A549 (cell line): ENCODE data around the gene CFB. TPM values are rescaled to one million over a fixed set of nuclear protein-coding genes. Genes with fewer than 3 reads are reported as not detected.
A peak's percentile ranks its signal among the peaks of the same experiment; 100 is the strongest.
"Not testable (repeated sequence)": the region's sequence is repeated elsewhere in the genome, so short reads cannot be mapped to it uniquely, and the experiment has no call there.

Source experiments
- ATAC-seq, 2 experiments: fragments of 200-7000 bp in 1 of 2; fragments of >200 bp in 1 of 2; cut with Nextera tagmentation in 1 of 2; cut with Tn5 transposase in 1 of 2; 3 replicates each; pipeline versions ENCODE4 v1.8.0 to v1.9.1; 2018 to 2020; ENCODE audit warnings: mild to moderate bottlenecking in 1 of 2, moderate library complexity in 1 of 2
- CTCF ChIA-PET: fragments of 300-600 bp; sonication (Branson Sonifier 250); formaldehyde crosslinking; extraction: SDS; loops from one replicate; lab custom pipeline; 2021; ENCODE audit warnings: antibody characterized with exemption, inconsistent platforms; lab: Yijun Ruan, JAX
- POLR2A ChIA-PET: fragments of 350-600 bp; formaldehyde crosslinking; extraction: SDS; loops from one replicate; lab custom pipeline; 2021; ENCODE audit warnings: antibody characterized with exemption, inconsistent platforms; lab: Yijun Ruan, JAX
- DNase-seq, 2 experiments: peaks; one replicate each; pipeline versions ENCODE4 v3.0.0 to v3.0.0-alpha.2; 2011 to 2016; ENCODE audit warnings: low read depth in 1 of 2, low spot score in 1 of 2
- FAIRE-seq: peaks from 2 replicates; lab custom pipeline; 2011; peaks lifted over from hg19 to GRCh38; lab: Jason Lieb, UNC
- H3K27ac ChIP-seq, 2 experiments: fragments of >200 bp; sonication (Bioruptor Twin); formaldehyde crosslinking; 3 replicates each; pipeline ENCODE4 v1.5.1; 2016 to 2017
- H3K4me1 ChIP-seq: fragments of >200 bp; sonication (Bioruptor Twin); formaldehyde crosslinking; 3 replicates; pipeline ENCODE4 v1.6.1; 2016
- H3K4me2 ChIP-seq: fragments of >200 bp; sonication (Bioruptor Twin); formaldehyde crosslinking; 3 replicates; pipeline ENCODE4 v1.6.1; 2016
- H3K4me3 ChIP-seq: fragments of >200 bp; sonication (Bioruptor Twin); formaldehyde crosslinking; 3 replicates; pipeline ENCODE4 v1.5.1; 2016
- H3K9me3 ChIP-seq: fragments of >200 bp; sonication (Bioruptor Twin); formaldehyde crosslinking; 3 replicates; pipeline ENCODE4 v1.6.1; 2016
- ATOH8 ChIP-seq: fragments of 250-450 bp; sonication (Bioruptor Pico); IDR thresholded peaks from 2 replicates; pipeline ENCODE4 v1.5.0; 2020; ENCODE audit warnings: low read depth, mild to moderate bottlenecking, moderate library complexity
- CBX8 ChIP-seq: fragments of 200-600 bp; sonication (generic); IDR thresholded peaks from 2 replicates; pipeline ENCODE4 v1.6.1; 2016
- E2F6 ChIP-seq: IDR thresholded peaks from 2 replicates; pipeline ENCODE4 v1.6.1; 2012; ENCODE audit warnings: low read depth, borderline replicate concordance
- EHMT2 ChIP-seq: fragments of 200-600 bp; sonication (generic); IDR thresholded peaks from 2 replicates; pipeline ENCODE4 v1.6.1; 2016; ENCODE audit warnings: antibody characterized with exemption, low read depth, mild to moderate bottlenecking, moderate library complexity
- EP300 ChIP-seq, 2 experiments: fragments of >200 bp; sonication (Bioruptor Twin); formaldehyde crosslinking; IDR thresholded peaks; 2 replicates in 1 of 2; 3 replicates in 1 of 2; pipeline ENCODE4 v1.6.1; 2016 to 2017
- FOSL2 ChIP-seq, 2 experiments: fragments of 450-650 bp in 1 of 2; fragments of >200 bp in 1 of 2; sonication (Bioruptor Twin) in 1 of 2; formaldehyde crosslinking; IDR thresholded peaks; 2 replicates each; pipeline versions ENCODE4 v1.5.0 to v1.6.1; 2016 to 2020; ENCODE audit warnings: mild to moderate bottlenecking in 1 of 2, moderate library complexity in 1 of 2
- HEYL ChIP-seq: fragments of 250-450 bp; sonication (Bioruptor Pico); IDR thresholded peaks from 2 replicates; pipeline ENCODE4 v1.8.0; 2021; ENCODE audit warnings: mild to moderate bottlenecking, moderate library complexity
- HOXA7 ChIP-seq: fragments of 250-450 bp; sonication (Bioruptor Pico); IDR thresholded peaks from 2 replicates; pipeline ENCODE4 v1.5.0; 2020; ENCODE audit warnings: mild to moderate bottlenecking, moderate library complexity
- MAFK ChIP-seq: fragments of 450-650 bp; IDR thresholded peaks from 2 replicates; pipeline ENCODE4 v1.6.1; 2014; ENCODE audit not compliant: partially characterized antibody
- MYC ChIP-seq: IDR thresholded peaks from 2 replicates; pipeline ENCODE4 v1.6.1; 2012; ENCODE audit warnings: mild to moderate bottlenecking, inconsistent platforms, low read length, improper control_type of control experiment, borderline replicate concordance
- PBX3 ChIP-seq: IDR thresholded peaks from 2 replicates; pipeline ENCODE4 v1.6.1; 2012
- POLR2AphosphoS2 ChIP-seq: conservative IDR thresholded peaks from 2 replicates; pipeline ENCODE4 v1.6.1; 2012; ENCODE audit warnings: low read length, improper control_type of control experiment, inconsistent platforms
- RCOR1 ChIP-seq: fragments of 150-350 bp; IDR thresholded peaks from 2 replicates; pipeline ENCODE4 v1.6.1; 2014; ENCODE audit warnings: antibody characterized with exemption, low read length, low read depth
- REST ChIP-seq: fragments of 200-600 bp; sonication (generic); IDR thresholded peaks from 2 replicates; pipeline ENCODE4 v1.6.1; 2016; ENCODE audit warnings: antibody characterized with exemption, mild to moderate bottlenecking, moderate library complexity
- RFX5 ChIP-seq: fragments of 450-650 bp; IDR thresholded peaks from 2 replicates; pipeline ENCODE4 v1.7.1; 2014; ENCODE audit warnings: antibody characterized with exemption, mild to moderate bottlenecking, moderate library complexity
- RNF2 ChIP-seq: fragments of 200-600 bp; sonication (generic); IDR thresholded peaks from 2 replicates; pipeline ENCODE4 v1.6.1; 2016; ENCODE audit warnings: low read depth, mild to moderate bottlenecking, antibody characterized with exemption, moderate library complexity, borderline replicate concordance
- SMC3 ChIP-seq: fragments of >200 bp; sonication (Bioruptor Twin); formaldehyde crosslinking; IDR thresholded peaks from 3 replicates; pipeline ENCODE4 v1.6.1; 2018; ENCODE audit warnings: inconsistent platforms
- SREBF2 ChIP-seq: fragments of 450-650 bp; IDR thresholded peaks from 2 replicates; pipeline ENCODE4 v1.6.1; 2014; ENCODE audit warnings: mild to moderate bottlenecking, moderate library complexity
- TP53 ChIP-seq: fragments of 250-450 bp; sonication (Bioruptor Pico); IDR thresholded peaks from 2 replicates; pipeline ENCODE4 v1.5.0; 2021; ENCODE audit warnings: mild to moderate bottlenecking, moderate library complexity
- USF2 ChIP-seq: fragments of 450-650 bp; IDR thresholded peaks from 2 replicates; pipeline ENCODE4 v1.6.1; 2014; ENCODE audit warnings: antibody characterized with exemption
- ZC3H11A ChIP-seq: fragments of 450-650 bp; IDR thresholded peaks from 2 replicates; pipeline ENCODE4 v1.6.1; 2014; ENCODE audit warnings: antibody characterized with exemption, mild to moderate bottlenecking
- WGBS: methylation state at CpG from one replicate; pipeline ENCODE4 v1.1.6; 2017; ENCODE audit errors: missing lambda C conversion rate; 5-methylcytosine and 5-hydroxymethylcytosine counted together
- polyA plus RNA-seq, 4 experiments: library from polyadenylated mRNA; depleted of rRNA in 3 of 4; stranded (reverse); fragments of >200 nt; fragmentation: RNase III in 1 of 4; extraction: RNeasy Plus Mini Kit Qiagen cat#74134 plus additional on column Dnase treatment in 1 of 4; gene quantifications; 2 replicates in 3 of 4; 3 replicates in 1 of 4; pipeline ENCODE4 v1.2.3, GENCODE V29; 2011 to 2017
- TF ChIP-seq, protein P1 (sequence below): IDR thresholded peaks from 2 replicates; pipeline ENCODE4 v1.6.1; 2012
- TF ChIP-seq, protein P2 (sequence below): fragments of >200 bp; sonication (Bioruptor Twin); formaldehyde crosslinking; IDR thresholded peaks from 3 replicates; pipeline ENCODE4 v1.5.1; 2016

Gene CFB
- polyA plus RNA-seq, 2 of the 4 experiments (the other 2 are of a cell fraction), result 4.4 to 5.6 TPM

DNA sequence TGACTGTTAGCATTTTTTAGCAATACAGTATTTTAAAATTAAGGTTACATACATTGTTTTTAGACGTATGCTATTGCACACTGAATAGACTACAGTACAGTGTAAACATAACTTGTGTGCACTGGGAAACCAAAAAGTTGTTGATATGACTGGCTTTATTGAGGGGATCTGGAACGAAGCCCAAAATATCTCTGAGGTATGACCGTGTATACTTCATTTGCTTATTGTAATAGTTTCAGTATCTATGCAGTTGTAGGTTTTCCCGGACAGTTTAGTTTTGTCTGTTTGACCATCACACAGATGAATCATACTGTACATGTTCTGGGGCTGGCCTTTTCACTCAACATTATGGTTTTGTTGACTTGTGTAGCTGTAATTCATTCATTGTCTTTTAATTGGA is 37.1 kb upstream of the CFB start:
- no peak overlapping the region for H3K4me3 ChIP-seq
- ATAC-seq (peak; percentile 39 to 67; a peak in 4 of 6 replicates), FAIRE-seq (no peak), DNase-seq (peak in 1 of 2 experiments; percentile 35)
- H3K4me1 ChIP-seq, result peaks cover 27% of the 10 kb centered on the region
- H3K4me2 ChIP-seq, result peak overlapping the region; percentile 29; the same call in 1 of the 3 replicates
- TF ChIP-seq REST (no peak), POLR2AphosphoS2 (no peak), HEYL (CRISPR knock-in tag) (no peak), EHMT2 (no peak), RCOR1 (no peak), PBX3 (no peak), ATOH8 (CRISPR knock-in tag) (no peak), CBX8 (no peak), MAFK (no peak), FOSL2 (IDR thresholded peaks at IDR 0.05) (no peak), FOSL2 (CRISPR knock-in tag; IDR thresholded peaks at IDR 0.05) (no peak)
- TF ChIP-seq, protein P1, sequence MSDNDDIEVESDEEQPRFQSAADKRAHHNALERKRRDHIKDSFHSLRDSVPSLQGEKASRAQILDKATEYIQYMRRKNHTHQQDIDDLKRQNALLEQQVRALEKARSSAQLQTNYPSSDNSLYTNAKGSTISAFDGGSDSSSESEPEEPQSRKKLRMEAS, result no peak
- H3K9me3 ChIP-seq, result no peaks in the 10 kb centered on the region
- H3K27ac ChIP-seq, result no peak overlapping the region
- WGBS, result 12% methylated on average over 4 of the region's 4 CpGs
- ChIA-PET CTCF (interaction anchor here (0.6 to 1.2 kb wide), 3 partner anchors 43 to 344 kb away, joined by 3 to 7 read pairs (median 3); no protein-coding TSS in a partner anchor), POLR2A (no interaction called here)

DNA sequence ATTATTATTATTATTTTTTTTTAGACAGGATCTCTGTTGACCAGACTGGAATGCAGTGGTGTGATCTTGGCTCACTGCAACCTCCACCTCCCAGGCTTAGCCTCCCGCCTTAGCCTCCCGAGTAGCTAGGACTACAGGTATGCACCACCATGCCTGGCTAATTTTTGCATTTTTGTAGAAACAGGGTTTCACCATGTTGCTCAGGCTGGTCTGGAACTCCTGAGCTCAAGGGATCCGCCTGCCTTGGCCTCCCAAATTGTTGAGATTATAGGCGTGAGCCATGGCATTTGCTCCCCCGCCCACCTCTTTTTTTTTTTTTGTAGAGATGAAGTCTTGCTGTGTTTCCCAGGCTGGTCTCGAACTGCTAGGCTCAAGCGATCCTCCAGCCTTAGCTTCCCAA is 36.6 kb upstream of the CFB start:
- Histone ChIP-seq H3K4me1 (peaks cover 27% of the 10 kb centered on the region), H3K27ac (peak overlapping the region in 1 of 2 experiments; percentile 39; a peak in 1 of 6 replicates), H3K4me2 (peak overlapping the region; percentile 29; the same call in 1 of the 3 replicates)
- not testable (repeated sequence) for FAIRE-seq, DNase-seq, ATAC-seq, H3K4me3 ChIP-seq, H3K9me3 ChIP-seq
- 87% methylated on average over 7 of the region's 7 CpGs for WGBS
- POLR2A ChIA-PET, result interaction anchor here (0.7 kb wide), 1 partner anchor 13 kb away, joined by 3 read pairs; no protein-coding TSS in a partner anchor
- CTCF ChIA-PET, result interaction anchor here (0.6 to 1.2 kb wide), 2 partner anchors 43 to 343 kb away, joined by 3 to 7 read pairs; no protein-coding TSS in a partner anchor

DNA sequence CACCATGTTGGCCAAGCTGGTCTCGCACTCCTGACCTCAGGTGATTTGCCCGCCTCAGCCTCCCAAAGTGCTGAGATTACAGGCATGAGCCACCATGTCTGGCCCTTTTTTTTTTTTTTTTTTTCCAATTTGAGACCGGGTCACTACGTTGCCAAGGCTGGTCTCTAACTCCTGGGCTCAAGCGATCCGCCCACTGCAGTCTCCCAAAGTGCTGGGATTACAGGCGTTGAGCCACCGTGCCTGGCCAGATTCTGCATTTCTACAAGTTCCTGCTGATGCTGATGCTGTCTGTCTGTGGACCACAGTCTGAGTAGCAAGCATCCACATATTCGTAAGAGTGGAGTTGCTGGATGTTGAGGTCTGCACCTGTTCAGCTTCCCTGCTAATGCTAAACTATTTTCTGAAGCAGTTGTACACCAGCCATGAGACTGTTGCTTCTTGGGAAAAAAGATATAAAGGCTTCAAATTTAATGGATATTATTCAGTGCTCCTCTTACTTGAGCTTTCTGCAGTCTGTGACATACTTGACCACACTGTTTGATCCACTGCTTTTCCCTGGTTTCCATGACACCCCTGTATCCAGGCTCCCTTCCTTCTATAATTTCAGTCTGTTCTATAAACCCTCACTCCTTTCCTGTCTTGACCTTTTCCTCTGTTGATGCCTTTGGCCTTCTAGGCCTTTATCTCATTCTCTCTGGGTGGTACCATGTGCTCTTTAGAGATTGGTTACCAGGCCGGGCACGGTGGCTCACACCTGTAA is 33.9 kb upstream of the CFB start:
- FAIRE-seq (no peak), DNase-seq (no peak), ATAC-seq (no peak)
- 88% methylated on average over 11 of the region's 11 CpGs for WGBS
- ChIA-PET CTCF (interaction anchor here (0.6 kb wide), 1 partner anchor 40 kb away, joined by 3 read pairs; no protein-coding TSS in a partner anchor), POLR2A (no interaction called here)
- H3K9me3 ChIP-seq, result no peaks in the 10 kb centered on the region
- peaks cover 27% of the 10 kb centered on the region for H3K4me1 ChIP-seq
- H3K4me3 ChIP-seq, result no peak overlapping the region
- peak overlapping the region; percentile 51; the same call in 1 of the 3 replicates for H3K4me2 ChIP-seq
- peak overlapping the region in 1 of 2 experiments; percentile 48; a peak in 2 of 6 replicates for H3K27ac ChIP-seq
- TF ChIP-seq MYC, result no peak
- TF ChIP-seq ZC3H11A, result no peak
- TF ChIP-seq E2F6, result no peak
- TF ChIP-seq HOXA7 (CRISPR knock-in tag), result no peak
- no peak for TF ChIP-seq TP53
- TF ChIP-seq RNF2, result no peak
- no peak for TF ChIP-seq RFX5
- no peak for TF ChIP-seq SREBF2
- TF ChIP-seq, protein P2, sequence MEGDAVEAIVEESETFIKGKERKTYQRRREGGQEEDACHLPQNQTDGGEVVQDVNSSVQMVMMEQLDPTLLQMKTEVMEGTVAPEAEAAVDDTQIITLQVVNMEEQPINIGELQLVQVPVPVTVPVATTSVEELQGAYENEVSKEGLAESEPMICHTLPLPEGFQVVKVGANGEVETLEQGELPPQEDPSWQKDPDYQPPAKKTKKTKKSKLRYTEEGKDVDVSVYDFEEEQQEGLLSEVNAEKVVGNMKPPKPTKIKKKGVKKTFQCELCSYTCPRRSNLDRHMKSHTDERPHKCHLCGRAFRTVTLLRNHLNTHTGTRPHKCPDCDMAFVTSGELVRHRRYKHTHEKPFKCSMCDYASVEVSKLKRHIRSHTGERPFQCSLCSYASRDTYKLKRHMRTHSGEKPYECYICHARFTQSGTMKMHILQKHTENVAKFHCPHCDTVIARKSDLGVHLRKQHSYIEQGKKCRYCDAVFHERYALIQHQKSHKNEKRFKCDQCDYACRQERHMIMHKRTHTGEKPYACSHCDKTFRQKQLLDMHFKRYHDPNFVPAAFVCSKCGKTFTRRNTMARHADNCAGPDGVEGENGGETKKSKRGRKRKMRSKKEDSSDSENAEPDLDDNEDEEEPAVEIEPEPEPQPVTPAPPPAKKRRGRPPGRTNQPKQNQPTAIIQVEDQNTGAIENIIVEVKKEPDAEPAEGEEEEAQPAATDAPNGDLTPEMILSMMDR, result no peak
- no peak for TF ChIP-seq SMC3
- TF ChIP-seq USF2, result no peak
- TF ChIP-seq EP300 (IDR thresholded peaks at IDR 0.05), result no peak
